GM12872 (cell line): ENCODE results near the gene TTC23.

ENCODE experiments used
- TF ChIP-seq, protein P1 (sequence below): IDR thresholded peaks from 3 replicates; pipeline ENCODE4 v1.5.1; 2011; ENCODE audit warnings: low read depth, mild to moderate bottlenecking, low read length, moderate library complexity; ENCODE audit not compliant: insufficient read depth

The TTC23 gene

DNA sequence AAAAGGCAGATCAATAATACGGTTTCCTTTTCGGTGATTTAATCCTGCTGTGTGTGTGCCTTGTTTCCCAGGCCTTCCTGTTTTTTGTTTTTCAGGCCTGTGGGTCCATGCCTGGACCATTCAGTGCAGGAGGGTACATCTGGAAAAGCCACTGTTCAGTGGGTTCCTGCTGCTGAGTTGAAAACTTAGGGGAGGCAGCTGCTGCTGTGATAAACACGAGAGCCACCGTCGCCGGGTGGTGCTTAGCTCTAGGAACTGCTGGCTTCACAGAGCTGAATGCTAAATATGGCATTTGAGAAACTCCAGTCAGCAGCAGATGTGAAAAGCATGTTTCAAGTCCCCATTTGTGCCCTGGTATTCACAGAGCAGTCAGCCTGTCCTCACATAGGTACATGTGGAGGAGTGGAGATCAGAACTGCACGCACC is 100.5 kb downstream of the TTC23 start:
- TF ChIP-seq, protein P1, sequence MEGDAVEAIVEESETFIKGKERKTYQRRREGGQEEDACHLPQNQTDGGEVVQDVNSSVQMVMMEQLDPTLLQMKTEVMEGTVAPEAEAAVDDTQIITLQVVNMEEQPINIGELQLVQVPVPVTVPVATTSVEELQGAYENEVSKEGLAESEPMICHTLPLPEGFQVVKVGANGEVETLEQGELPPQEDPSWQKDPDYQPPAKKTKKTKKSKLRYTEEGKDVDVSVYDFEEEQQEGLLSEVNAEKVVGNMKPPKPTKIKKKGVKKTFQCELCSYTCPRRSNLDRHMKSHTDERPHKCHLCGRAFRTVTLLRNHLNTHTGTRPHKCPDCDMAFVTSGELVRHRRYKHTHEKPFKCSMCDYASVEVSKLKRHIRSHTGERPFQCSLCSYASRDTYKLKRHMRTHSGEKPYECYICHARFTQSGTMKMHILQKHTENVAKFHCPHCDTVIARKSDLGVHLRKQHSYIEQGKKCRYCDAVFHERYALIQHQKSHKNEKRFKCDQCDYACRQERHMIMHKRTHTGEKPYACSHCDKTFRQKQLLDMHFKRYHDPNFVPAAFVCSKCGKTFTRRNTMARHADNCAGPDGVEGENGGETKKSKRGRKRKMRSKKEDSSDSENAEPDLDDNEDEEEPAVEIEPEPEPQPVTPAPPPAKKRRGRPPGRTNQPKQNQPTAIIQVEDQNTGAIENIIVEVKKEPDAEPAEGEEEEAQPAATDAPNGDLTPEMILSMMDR = no peak

DNA sequence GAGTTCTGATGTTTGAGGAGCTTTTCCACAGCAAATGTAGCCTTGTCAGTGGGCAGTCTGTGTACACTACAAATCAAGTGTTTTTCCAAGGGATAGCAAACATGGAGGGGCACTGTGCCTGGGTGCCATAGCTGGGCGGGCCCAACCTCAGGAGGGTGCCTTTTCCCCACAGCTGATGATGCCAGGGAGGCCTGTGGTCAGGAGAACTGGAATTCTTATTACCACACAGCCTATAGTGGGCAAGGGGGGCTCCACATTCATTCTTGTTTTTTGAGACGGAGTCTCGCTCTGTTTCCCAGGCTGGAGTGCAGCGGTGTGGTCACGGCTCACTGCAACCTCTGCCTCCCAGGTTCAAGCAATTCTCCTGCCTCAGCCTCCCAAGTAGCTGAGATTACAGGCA is 102.7 kb downstream of the TTC23 start:
- TF ChIP-seq, protein P1 = no peak

DNA sequence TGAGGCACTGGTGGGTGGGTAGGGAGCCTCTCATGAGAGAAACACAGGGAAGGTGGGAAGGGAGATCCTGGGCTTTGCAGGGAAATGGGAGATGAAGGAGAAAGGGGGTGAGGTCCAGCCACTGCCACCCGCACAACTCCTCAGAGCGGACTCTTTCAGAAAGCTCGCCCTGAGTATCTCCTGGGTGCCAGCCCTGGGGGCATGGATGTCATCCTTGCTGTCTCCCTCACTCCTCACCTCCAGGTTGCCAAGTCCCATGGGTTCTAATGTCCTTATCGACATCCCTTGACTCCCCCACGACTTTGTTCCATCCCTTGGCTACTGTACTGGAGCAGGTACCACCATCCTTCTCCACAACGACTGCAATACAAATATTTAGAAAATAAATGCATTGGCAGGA is 103.6 kb downstream of the TTC23 start:
- TF ChIP-seq, protein P1 = no peak

DNA sequence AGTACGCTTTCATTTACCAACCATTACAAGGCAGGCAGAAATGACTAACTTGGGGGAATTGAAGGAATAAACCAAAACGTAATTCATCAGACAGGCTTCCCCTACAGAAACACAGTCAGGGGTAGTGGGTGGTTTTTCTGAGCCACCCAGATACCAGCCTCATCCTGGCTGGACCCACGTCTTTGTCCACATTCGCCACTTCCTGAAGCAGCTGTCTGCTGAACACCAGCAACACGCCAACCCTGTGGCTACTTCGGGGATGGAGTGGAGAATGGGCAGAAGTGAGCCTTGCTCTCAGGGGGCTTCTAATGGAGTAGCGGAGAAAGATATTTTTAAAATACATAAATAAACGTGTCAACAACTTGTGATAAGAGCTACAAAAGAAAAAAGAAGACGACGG is 104.4 kb downstream of the TTC23 start:
- TF ChIP-seq, protein P1 = no peak

DNA sequence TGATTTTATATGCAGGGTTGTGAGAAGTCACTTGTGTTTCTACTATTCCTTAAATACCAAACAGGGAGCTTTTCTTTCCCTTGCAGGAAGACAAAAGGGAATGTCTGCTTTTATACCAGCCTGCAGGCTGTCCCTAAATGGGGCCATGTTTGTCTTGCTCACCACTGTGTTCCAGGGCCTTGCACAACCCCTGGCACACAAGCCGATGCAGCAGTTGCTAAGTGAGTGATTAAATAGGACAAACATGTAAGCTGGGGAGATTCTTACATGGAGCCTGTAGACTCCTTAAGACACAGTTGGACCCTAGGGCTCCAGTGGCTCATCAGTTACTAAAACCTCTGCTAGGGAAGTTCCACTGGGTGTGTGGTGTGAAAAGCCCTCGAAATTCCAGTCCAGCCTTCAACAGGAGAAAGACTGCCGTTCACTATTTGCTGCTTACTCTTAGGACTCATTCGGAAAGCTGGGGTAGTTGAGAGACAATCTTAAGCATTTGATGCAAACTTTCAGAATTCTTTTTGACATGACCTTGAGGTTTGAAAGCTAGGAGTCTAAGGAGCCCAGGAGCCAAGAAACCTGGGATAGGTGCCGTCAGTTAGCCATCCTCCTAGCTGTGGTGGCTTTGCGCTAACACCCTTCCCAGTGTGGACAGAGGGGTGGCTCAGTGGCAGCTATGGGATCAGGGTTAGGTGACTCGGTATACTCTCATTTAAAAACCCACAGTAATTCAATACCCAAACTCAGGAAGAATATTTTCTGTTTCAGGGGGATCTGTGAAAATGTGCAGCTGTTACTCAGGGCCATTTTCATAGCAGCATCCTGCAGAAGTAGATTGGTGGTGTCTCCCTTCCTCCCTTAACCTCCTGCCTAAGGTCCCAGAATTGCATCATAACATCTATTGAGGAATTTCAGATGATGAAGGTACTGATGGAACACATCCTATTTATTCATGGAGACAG is 105.4 kb downstream of the TTC23 start:
- TF ChIP-seq, protein P1 = no peak

DNA sequence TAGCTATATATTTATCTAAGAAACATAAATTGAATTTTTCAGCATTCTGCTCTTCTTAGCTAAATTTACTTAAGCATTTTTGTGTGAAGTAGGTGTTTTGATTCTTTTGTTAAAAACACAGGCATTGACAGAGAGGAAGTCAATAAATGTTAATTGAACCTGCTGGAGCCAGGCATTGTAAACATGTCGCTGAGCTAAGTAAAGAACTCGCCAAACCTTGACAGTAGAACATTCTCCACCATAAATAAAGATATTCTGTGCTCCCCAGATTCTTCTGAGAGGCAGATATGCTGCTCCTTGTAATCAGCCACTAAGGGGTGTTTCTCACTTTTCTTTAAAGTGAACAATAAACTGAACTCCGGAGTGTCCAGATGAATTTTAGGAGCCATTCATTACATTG is 106.1 kb downstream of the TTC23 start:
- TF ChIP-seq, protein P1 = no peak

DNA sequence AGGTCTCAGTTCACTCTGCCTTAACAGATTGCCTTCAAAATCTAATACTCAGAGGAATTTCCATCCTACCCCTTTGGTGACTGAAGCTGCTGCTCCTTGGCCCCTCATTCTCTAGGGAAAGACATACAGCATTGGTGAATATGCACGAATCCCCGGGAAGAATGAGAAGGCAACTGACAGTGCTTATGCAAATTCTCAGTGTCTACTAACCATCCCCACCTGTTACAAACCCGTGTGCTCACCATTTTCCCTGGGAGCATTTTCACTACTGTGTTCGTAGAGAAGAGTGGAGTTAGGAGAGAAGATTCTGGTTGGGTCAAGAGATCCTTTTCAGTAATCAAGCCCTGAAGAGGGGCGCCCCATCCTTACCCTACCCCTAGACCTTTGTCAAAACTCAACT is 106.8 kb downstream of the TTC23 start:
- TF ChIP-seq, protein P1 = no peak
